SK-N-SH (cell line): ENCODE results near the gene FAM221A. TPM values are rescaled to one million over a fixed set of nuclear protein-coding genes. Genes with fewer than 3 reads are reported as not detected.
A peak's percentile ranks its signal among the peaks of the same experiment; 100 is the strongest.

Experiments used
- CTCF ChIA-PET: fragments of 300-600, 350-600 bp; formaldehyde crosslinking; extraction: SDS; loops from one replicate; lab custom pipeline; 2021; lab: Yijun Ruan, JAX
- POLR2A ChIA-PET: fragments of 350-600 bp; sonication (Branson Sonifier 250); formaldehyde crosslinking; extraction: SDS; loops from one replicate; lab custom pipeline; 2020; ENCODE audit warnings: antibody characterized with exemption, inconsistent platforms; lab: Yijun Ruan, JAX
- DNase-seq: peaks from one replicate; pipeline ENCODE4 v3.0.0; 2012
- H2AFZ ChIP-seq: fragments of 200-600 bp; sonication (generic); 2 replicates; pipeline ENCODE4 v1.8.1; 2016; ENCODE audit warnings: antibody characterized with exemption, mild to moderate bottlenecking, low read depth
- H3F3A ChIP-seq: fragments of 200-600 bp; sonication (generic); replicated peaks from 2 replicates; pipeline ENCODE3; 2016; ENCODE audit warnings: antibody characterized with exemption, mild to moderate bottlenecking; ENCODE audit not compliant: insufficient read depth
- H3K27ac ChIP-seq, 2 experiments: fragments of 200-500 bp in 1 of 2; fragments of 200-600 bp in 1 of 2; sonication (Bioruptor generic) in 1 of 2; sonication (generic), shearing (Covaris generic) in 1 of 2; 2 replicates each; pipeline versions ENCODE4 v1.5.1 to v1.6.1; 2014 to 2016; ENCODE audit warnings: low read depth in 2 of 2, inconsistent platforms in 1 of 2, low read length in 1 of 2, mild to moderate bottlenecking in 1 of 2, mixed read lengths in 1 of 2
- H3K27me3 ChIP-seq: fragments of 200-600 bp; sonication (generic), shearing (Covaris generic); 2 replicates; pipeline ENCODE4 v1.6.1; 2016; ENCODE audit warnings: mixed run types; ENCODE audit not compliant: insufficient read depth
- H3K36me3 ChIP-seq, 2 experiments: fragments of 200-500 bp in 1 of 2; fragments of 200-600 bp in 1 of 2; sonication (Bioruptor generic) in 1 of 2; sonication (generic) in 1 of 2; replicated peaks in 1 of 2; 2 replicates each; pipeline versions ENCODE3 to v1.5.1; 2014 to 2016; ENCODE audit warnings: low read length in 1 of 2, mild to moderate bottlenecking in 1 of 2; ENCODE audit not compliant: insufficient read depth in 2 of 2, control insufficient read depth in 1 of 2
- H3K4me1 ChIP-seq, 2 experiments: fragments of 200-500 bp in 1 of 2; fragments of 200-600 bp in 1 of 2; sonication (Bioruptor generic) in 1 of 2; sonication (generic), shearing (Covaris generic) in 1 of 2; 2 replicates each; pipeline versions ENCODE4 v1.5.1 to v1.6.1; 2014 to 2016; ENCODE audit warnings: low read depth in 1 of 2, low read length in 1 of 2, mixed run types in 1 of 2; ENCODE audit not compliant: insufficient read depth in 2 of 2, control insufficient read depth in 1 of 2
- H3K4me2 ChIP-seq: fragments of 200-600 bp; sonication (generic), shearing (Covaris generic); 2 replicates; pipeline ENCODE4 v1.6.1; 2017; ENCODE audit warnings: mixed run types
- H3K4me3 ChIP-seq, 2 experiments: fragments of 200-500 bp in 1 of 2; fragments of 200-600 bp in 1 of 2; sonication (Bioruptor generic) in 1 of 2; sonication (generic), shearing (Covaris generic) in 1 of 2; 2 replicates each; pipeline versions ENCODE4 v1.5.1 to v1.8.1; 2014 to 2016; ENCODE audit warnings: low read depth in 2 of 2, inconsistent platforms in 1 of 2, low read length in 1 of 2, mild to moderate bottlenecking in 1 of 2, mixed read lengths in 1 of 2, moderate library complexity in 1 of 2
- H3K79me2 ChIP-seq: fragments of 200-600 bp; sonication (generic); 2 replicates; pipeline ENCODE4 v1.8.1; 2017; ENCODE audit warnings: mild to moderate bottlenecking; ENCODE audit not compliant: insufficient read depth
- H3K9ac ChIP-seq: fragments of 200-600 bp; sonication (generic); 2 replicates; pipeline ENCODE4 v1.6.1; 2017; ENCODE audit warnings: mixed run types
- H3K9me2 ChIP-seq: fragments of 200-600 bp; sonication (generic); 2 replicates; pipeline ENCODE4 v1.6.1; 2017; ENCODE audit warnings: mixed run types
- H3K9me3 ChIP-seq: fragments of 200-600 bp; sonication (generic); 2 replicates; pipeline ENCODE4 v1.6.1; 2017; ENCODE audit warnings: mixed run types, mild to moderate bottlenecking, moderate library complexity
- H4K20me1 ChIP-seq: fragments of 200-600 bp; sonication (generic); 2 replicates; pipeline ENCODE4 v1.6.1; 2017; ENCODE audit warnings: mild to moderate bottlenecking, mixed run types; ENCODE audit not compliant: insufficient read depth
- CHD2 ChIP-seq: fragments of 150-350 bp; IDR thresholded peaks from 2 replicates; pipeline ENCODE4 v1.6.1; 2018; ENCODE audit warnings: low read length; ENCODE audit not compliant: partially characterized antibody
- CTCF ChIP-seq: fragments of 200-600 bp; sonication (generic); IDR thresholded peaks from 2 replicates; pipeline ENCODE4 v1.6.1; 2017; ENCODE audit warnings: antibody characterized with exemption, mild to moderate bottlenecking, moderate library complexity
- ELF1 ChIP-seq: IDR thresholded peaks from 2 replicates; pipeline ENCODE4 v1.4.0; 2012
- FOXM1 ChIP-seq: IDR thresholded peaks from 2 replicates; pipeline ENCODE4 v1.4.0; 2012; ENCODE audit warnings: low read depth, mild to moderate bottlenecking
- JUND ChIP-seq: IDR thresholded peaks from 2 replicates; pipeline ENCODE4 v1.4.0; 2012
- MAX ChIP-seq: IDR thresholded peaks from 2 replicates; pipeline ENCODE4 v1.4.0; 2012; ENCODE audit warnings: low read depth
- MEF2A ChIP-seq: IDR thresholded peaks from 2 replicates; pipeline ENCODE4 v1.4.0; 2012; ENCODE audit warnings: low read depth, borderline replicate concordance
- MXI1 ChIP-seq: IDR thresholded peaks from 2 replicates; pipeline ENCODE4 v1.6.1; 2012; ENCODE audit warnings: mild to moderate bottlenecking, low read depth, low read length, improper control_type of control experiment
- NFIC ChIP-seq: IDR thresholded peaks from 2 replicates; pipeline ENCODE4 v1.4.0; 2012; ENCODE audit warnings: borderline replicate concordance
- NRF1 ChIP-seq: IDR thresholded peaks from 2 replicates; pipeline ENCODE4 v1.6.1; 2012; ENCODE audit warnings: low read depth, mild to moderate bottlenecking, low read length
- POLR2AphosphoS5 ChIP-seq: IDR thresholded peaks from 2 replicates; pipeline ENCODE4 v1.6.1; 2012; ENCODE audit warnings: low read depth, low read length
- RAD21 ChIP-seq: IDR thresholded peaks from 2 replicates; pipeline ENCODE4 v1.6.1; 2012; ENCODE audit warnings: mild to moderate bottlenecking, low read length
- RCOR1 ChIP-seq: fragments of 150-350 bp; IDR thresholded peaks from 2 replicates; pipeline ENCODE4 v1.6.1; 2017; ENCODE audit warnings: antibody characterized with exemption, low read length
- SIN3A ChIP-seq: IDR thresholded peaks from 2 replicates; pipeline ENCODE4 v1.6.1; 2012; ENCODE audit warnings: low read depth, mild to moderate bottlenecking, low read length, moderate library complexity, borderline replicate concordance
- SMC3 ChIP-seq: IDR thresholded peaks from 2 replicates; pipeline ENCODE4 v1.6.1; 2012; ENCODE audit warnings: low read depth, low read length, improper control_type of control experiment
- YY1 ChIP-seq: IDR thresholded peaks from 2 replicates; pipeline ENCODE4 v1.4.0; 2012; ENCODE audit warnings: low read depth, mild to moderate bottlenecking
- ZBTB33 ChIP-seq: IDR thresholded peaks from 2 replicates; pipeline ENCODE4 v1.4.0; 2012; ENCODE audit warnings: low read depth, borderline replicate concordance
- WGBS: methylation state at CpG from one replicate; pipeline ENCODE4 v1.1.6; 2017; ENCODE audit warnings: low lambda C conversion rate; 5-methylcytosine and 5-hydroxymethylcytosine counted together
- polyA plus RNA-seq, 3 experiments: library from polyadenylated mRNA; depleted of rRNA; stranded (reverse); fragments of >200 nt; gene quantifications; 2 replicates each; pipeline ENCODE4 v1.2.3, GENCODE V29; 2012

Gene FAM221A
- polyA plus RNA-seq, 1 of the 3 experiments (the other 2 are of a cell fraction): 9.7 TPM

GRCh38 chr7:23693224-23693623, 13.2 kb downstream of the FAM221A start (continued):
- no peak for TF ChIP-seq CTCF

GRCh38 chr7:23696916-23697441, 17.0 kb downstream of the FAM221A start:
- Histone ChIP-seq H3K9ac (no peak overlapping the region), H4K20me1 (no peaks in the 10 kb centered on the region), H2AFZ (peak overlapping the region; percentile 31; the same call in 1 of the 2 replicates), H3F3A (no peaks in the 10 kb centered on the region), H3K27ac (no peak overlapping the region), H3K36me3 (peaks cover 1 to 23% of the 10 kb centered on the region in 2 experiments)
- CTCF ChIA-PET: interaction anchor here (0.6 to 5.8 kb wide), 14 partner anchors 8 to 150 kb away, joined by 3 to 41 read pairs (median 4); partner anchors contain the start of genes FAM221A and STK31
- WGBS: 39% methylated on average over 7 of the region's 7 CpGs
- peak; percentile 77 for TF ChIP-seq CTCF
- TF ChIP-seq SMC3: peak; percentile 48
- TF ChIP-seq RAD21: peak; percentile 54
- no peak for TF ChIP-seq MXI1
- TF ChIP-seq, all 33 proteins: peak for 3
- H3K4me2 ChIP-seq: no peak overlapping the region
- no peaks in the 10 kb centered on the region for H3K27me3 ChIP-seq
- 0 out of 2 replicates have a peak, but pooled peaks cover 5% of the 10 kb centered on the region for H3K9me3 ChIP-seq
- H3K9me2 ChIP-seq: no peaks in the 10 kb centered on the region
- H3K4me3 ChIP-seq: no peak overlapping the region
- peak; percentile 61 for DNase-seq
- H3K4me1 ChIP-seq: no peaks in the 10 kb centered on the region
- POLR2A ChIA-PET: no interaction called here
- no peaks in the 10 kb centered on the region for H3K79me2 ChIP-seq

- Histone ChIP-seq H3K79me2 (no peaks in the 10 kb centered on the region), H3F3A (no peaks in the 10 kb centered on the region), H3K9ac (no peak overlapping the region), H3K4me2 (no peak overlapping the region), H3K4me3 (no peak overlapping the region), H3K4me1 (no peaks in the 10 kb centered on the region), H3K27ac (no peak overlapping the region), H3K27me3 (no peaks in the 10 kb centered on the region), H2AFZ (no peak overlapping the region), H3K36me3 (peaks cover 0 to 29% of the 10 kb centered on the region in 2 experiments), H3K9me2 (no peaks in the 10 kb centered on the region), H3K9me3 (no peaks in the 10 kb centered on the region), H4K20me1 (no peaks in the 10 kb centered on the region)
- 74% methylated on average over 2 of the region's 2 CpGs for WGBS
- POLR2A ChIA-PET: interaction anchor here (0.7 to 1.1 kb wide), 2 partner anchors 17 to 242 kb away, joined by 3 to 4 read pairs; no protein-coding TSS in a partner anchor
- CTCF ChIA-PET: interaction anchor here (0.6 to 1.5 kb wide), 6 partner anchors 10 to 129 kb away, joined by 3 to 6 read pairs (median 4); no protein-coding TSS in a partner anchor
- DNase-seq: no peak
- TF ChIP-seq NRF1: no peak
- no peak for TF ChIP-seq NFIC
- no peak for TF ChIP-seq MEF2A
- no peak for TF ChIP-seq POLR2AphosphoS5
- TF ChIP-seq YY1: no peak
- TF ChIP-seq MXI1: no peak
- TF ChIP-seq JUND: no peak
- TF ChIP-seq CHD2: no peak
- TF ChIP-seq MAX: no peak
- TF ChIP-seq ZBTB33: no peak
- no peak for TF ChIP-seq FOXM1
- no peak for TF ChIP-seq RCOR1
- TF ChIP-seq ELF1: no peak
- no peak for TF ChIP-seq CTCF
- no peak for TF ChIP-seq RAD21
- TF ChIP-seq SIN3A: no peak
Observed at GRCh38 chr7:23698822-23699221, 18.8 kb downstream of the FAM221A start.
